Measurements from ENCODE around the gene RIPK4.
"Not testable (repeated sequence)": the region's sequence is repeated elsewhere in the genome, so short reads cannot be mapped to it uniquely, and the experiment has no call there.

Gene RIPK4

DNA sequence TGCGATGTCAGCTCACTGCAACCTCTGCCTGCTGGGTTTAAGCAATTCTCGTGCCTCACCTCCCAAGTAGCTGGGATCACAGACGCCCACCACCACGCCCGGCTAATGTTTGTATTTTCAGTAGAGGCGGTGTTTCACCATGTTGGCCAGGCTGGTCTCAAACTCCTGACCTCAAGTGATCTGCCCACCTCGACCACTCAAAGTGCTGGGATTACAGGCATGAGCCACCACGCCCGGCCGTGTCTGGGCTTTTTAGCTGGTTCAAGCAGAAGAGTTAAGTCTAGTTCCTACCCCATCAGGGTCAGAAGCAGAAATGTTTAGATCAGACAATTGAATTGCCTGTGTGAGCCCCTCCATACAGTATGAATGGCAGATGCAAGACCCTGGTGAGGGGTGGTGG, 27.7 kb upstream of the RIPK4 start:
- DNase-seq = no peak

DNA sequence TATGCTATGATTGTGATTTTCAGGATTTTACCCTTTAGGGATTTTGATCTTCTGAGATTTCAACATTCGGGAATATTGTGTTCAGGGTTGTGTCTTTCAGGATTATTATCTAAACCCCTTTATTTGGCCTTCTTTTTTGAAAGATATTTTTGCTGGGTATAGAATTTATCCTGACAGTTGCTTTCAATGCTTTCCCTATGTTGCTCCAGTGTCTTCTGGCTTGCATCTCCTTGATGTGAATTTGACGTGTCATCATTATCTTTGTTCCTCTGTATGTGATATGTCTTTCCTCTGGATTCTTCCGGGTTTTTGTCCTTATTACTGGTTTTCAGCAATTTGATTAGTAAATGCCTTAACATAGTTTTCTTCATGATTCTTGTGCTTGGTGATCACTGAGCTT, 25.9 kb upstream of the RIPK4 start:
- DNase-seq = no peak

DNA sequence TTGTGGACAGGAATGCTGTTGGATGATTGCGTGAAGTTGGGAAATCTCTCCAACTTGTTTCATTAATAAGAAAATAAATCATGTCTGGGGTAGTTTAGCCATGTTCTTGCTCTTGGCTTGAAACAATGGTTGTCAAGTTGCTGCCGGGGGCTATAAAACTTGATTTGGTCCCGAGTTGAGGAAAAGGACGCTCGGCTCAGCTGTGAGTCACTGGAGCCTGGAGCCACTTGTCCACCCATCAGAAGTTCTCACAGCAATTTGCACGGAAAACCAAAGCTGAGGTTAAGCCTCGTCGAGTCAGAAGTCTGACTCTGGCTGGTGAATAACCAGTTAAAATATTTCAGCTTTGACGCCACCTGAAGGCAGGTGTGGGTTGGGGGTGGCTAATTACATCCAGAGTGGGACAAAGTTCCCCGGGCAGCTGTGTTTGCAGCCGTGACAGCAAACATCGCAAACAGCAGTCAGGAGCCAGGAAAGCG, 19.7 kb upstream of the RIPK4 start:
- peak; percentile 87 for DNase-seq

DNA sequence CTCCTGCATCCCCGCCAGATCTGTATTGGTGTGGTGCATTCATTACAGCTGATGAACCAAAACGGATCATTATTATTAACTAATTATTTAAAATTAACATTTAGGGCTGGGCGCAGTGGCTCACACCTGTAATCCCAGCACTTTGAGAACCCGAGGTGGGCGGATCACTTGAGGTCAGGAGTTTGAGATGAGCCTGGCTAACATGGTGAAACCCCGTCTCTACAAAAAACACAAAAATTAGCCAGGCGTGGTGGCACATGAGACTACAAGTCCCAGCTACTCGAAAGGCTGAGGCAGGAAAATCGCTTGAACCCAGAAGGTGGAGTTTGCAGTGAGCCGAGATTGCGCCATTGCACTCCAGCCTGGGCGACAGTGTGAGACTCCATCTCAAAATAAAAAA, 18.4 kb upstream of the RIPK4 start:
- not testable (repeated sequence) for DNase-seq

DNA sequence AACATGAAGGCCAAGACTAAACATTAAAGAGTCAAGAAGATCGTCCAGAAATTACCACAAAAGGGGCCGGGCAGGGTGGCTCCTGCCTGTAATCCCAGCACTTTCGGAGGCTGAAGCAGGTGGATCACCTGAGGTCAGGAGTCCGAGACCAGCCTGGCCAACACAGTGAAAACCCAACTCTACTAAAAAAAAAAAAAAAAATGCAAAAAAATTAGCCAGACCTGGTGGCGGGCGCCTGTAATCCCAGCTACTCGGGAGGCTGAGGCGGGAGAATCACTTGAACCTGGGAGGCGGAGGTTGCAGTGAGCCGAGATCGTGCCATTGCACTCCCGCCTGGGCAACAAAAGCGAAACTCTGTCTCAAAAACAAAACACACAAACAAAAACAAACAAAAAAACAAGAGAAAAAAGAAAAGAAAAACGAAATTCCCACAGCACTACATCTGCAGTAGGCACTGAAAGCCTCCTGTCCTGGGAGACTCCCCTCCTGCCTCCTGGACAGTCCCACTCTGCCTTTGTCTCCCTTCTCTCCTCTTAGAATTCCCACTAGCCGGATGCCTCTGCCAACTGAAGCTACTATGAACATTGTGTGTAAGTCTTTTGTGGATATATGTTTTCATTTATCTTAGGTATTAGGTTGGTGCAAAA, 17.7 kb upstream of the RIPK4 start:
- no peak for DNase-seq

DNA sequence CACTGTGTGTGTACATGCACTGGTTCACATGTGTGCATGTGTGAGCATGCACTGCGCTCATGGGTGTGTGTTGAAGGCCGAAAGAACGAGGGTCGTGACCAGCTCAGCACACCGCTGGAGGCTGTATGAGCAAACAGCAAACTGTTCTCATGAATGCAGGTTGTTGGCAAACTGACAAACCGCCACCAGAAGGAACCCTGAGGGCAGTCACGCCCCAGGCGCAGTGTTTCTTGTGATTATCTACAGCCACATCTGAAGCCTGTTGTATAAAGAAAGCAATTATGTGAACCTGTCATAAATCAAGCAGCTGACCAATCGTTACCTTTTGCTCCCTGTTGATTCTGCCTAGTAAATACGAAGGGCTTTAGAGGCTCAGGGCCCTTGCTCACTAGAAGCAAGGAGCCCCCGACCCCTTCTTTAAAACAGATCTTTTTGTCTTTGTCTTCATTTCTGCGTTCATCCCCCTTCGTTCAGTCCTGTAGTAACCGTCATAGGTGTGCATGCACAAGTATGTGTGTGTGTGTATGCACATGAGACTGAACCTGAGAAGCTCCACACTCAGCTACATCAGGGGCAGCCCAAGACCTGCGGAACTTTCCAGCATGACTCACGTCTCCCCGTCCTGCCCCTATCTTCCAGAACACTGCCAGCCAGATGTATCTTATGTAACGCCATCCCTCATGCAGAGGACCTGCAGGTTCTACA, 16.8 kb upstream of the RIPK4 start:
- peak; percentile 94 for DNase-seq

DNA sequence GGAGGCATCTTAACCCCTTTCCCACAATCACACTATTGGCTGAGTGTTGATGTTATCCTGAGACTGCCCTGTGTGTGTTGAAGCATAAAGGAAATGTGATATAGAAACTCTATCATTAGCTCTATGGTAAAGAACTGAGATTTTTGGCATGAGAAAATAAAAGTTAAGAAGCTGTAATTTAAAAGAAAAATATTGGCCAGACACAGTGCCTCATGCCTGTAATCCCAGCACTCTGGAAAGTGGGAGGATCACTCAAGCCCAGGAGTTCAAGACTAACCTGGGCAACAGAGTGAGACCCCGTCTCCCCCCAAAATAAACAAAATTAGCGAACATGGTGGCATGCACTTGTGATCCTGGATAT, 14.2 kb upstream of the RIPK4 start:
- DNase-seq = no peak

DNA sequence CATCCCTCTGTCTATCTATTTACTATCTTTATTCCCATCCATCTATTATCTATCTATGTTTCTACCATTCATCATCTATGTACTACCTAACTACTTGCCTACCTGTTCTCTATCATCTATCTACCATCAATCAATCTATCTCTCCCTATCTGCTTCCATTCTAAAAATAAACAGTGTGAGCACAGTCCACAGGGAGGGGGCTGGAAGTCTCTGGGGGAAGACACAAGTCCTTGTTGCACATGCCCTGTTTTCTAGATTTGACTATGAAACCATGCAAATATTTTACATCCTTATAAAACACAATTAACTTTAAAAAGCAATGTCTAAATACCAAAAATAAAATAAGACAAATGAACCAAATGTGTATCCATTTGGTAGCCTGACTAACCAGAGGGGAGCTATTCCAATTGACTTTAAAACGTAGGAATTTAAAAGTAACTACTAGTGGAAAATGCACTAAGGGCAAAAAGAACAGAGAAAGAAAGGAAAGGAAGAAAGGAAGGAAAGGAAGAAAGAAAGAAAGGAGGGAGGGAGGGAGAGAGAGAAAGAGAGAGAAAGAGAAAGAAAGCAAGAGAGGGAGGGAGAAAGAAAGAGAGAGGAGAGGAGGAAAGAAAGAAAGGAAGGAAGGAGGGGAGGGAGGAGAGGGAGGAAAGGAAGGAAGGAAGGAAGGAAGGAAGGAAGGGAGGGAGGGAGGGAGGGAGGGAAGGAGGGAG, 13.6 kb upstream of the RIPK4 start:
- DNase-seq = no peak

DNA sequence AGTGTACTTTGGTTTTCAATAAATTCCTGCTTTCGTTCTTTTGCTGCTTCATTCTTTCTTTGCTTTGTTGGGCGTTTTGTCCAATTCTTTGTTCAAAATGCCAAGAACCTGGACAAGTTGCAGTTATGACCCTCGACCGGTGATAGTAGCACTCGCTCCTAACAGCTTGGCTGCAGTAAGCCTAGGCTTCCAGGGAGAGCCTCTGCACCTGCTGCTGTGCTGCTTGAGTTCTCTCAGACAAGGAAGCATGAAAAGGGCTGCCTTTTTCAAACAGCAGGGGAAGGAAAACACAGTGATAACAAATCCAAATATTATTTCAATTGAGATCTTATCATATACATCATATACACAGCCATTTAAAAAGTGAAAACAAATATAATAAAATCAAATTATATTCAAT, 12.8 kb upstream of the RIPK4 start:
- DNase-seq = peak; percentile 96

DNA sequence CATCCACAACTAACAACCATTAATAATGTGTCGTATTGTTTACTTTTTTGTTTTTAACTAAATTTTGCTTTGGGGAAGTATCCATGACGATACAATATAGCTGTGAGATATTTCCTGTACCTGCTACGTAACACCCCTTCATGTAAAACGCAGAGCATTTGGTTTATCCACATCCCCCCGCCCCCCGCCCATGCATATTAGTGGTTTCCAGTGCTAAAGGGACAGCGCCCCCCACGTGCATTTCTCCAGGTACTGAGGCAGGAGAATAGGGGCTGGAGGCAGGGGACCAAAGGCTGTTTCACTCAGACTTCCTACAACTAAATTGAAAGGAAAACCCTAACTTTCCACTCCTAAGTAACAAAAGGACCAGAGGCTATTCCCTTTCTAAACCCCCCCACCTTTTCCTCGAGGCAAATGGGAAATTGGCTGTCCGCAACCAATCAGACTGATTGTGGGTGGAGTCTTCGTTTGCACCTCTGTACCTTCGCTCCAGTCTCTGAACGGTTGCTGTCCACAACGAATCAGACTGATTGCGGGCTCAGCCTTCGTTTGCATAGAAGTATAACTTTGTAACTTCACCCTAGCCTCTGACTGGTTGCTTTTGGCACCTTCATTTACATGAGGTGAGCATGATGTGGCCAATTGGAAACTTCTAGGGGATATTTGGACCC, 12.2 kb upstream of the RIPK4 start:
- DNase-seq = peak; percentile 92

DNA sequence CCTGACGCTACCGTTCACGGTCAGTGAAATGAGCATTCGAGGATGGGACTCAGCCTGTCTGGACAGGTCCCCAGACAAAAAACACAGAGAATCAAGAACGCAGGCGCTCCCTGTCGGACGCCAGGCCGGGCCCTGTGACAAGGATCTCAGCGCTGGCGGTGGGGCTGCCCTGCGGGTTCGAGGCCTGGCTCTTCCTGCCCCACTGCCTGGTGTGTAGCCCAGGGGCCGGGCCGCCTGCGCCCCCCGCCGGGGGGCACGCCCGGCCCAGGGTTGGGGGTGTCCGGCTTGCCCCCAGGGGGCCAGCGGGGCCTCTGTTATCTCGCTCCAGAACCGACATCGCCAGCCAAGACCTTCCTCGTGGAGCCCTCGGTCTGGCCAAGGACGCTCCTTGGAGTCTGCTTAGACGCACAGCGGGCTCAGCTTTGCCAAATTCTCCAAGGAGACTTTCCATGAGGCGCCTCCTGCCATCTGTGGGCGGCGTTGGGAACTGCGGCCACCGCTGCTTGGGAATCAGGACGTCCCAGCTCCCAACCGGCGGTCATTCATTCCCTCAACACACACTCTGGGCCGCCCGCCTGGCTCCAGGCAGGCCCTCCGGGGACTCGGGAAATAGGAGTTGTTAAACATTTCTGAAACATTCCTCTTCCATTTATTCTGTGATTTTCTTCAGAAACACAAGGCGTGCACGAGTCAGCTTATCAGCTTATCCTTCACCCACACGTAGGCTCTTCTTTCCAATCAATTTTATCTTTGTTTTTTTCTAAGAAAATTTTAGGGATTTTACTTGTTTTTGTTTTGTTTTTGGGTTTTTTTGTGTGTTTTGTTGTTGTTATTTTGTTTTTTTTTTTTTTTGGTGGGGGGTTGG, 11.3 kb upstream of the RIPK4 start:
- peak; percentile 92 for DNase-seq

DNA sequence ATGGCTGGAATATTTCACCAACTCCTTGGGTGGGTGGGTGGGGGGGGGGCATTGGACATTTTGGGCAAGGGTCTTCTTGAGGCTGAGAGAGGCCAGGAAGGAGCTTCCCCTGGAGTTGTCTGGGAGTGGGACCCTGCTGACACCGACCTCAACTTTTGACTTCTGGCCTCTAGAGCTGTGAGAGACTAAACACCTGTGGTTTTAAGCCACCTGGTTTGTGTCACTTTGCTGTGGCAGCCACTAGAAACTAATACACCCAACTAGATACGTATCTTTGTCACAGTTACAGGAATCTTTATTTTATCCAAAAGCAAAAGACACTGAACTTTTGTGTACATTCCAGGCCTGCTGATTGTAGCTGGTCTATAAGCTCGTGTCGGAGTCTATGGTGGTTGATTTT, 9.9 kb upstream of the RIPK4 start:
- DNase-seq = no peak

DNA sequence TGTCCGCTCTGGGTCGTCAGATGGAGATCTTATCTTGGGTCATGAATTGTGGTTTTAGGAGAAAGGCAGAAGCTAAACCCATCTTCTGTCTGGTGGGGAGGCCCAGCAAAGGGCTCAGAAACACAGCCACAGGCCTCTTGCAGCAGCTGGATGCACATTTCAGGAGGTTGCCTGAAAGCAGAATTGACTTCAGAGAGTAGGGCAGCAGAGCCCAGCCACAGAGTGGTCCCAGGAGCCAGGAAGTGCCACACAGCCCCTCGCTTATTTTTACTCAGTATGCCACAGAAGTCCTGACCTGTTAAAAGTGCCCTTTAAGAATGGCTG, 8.3 kb upstream of the RIPK4 start:
- no peak for DNase-seq

DNA sequence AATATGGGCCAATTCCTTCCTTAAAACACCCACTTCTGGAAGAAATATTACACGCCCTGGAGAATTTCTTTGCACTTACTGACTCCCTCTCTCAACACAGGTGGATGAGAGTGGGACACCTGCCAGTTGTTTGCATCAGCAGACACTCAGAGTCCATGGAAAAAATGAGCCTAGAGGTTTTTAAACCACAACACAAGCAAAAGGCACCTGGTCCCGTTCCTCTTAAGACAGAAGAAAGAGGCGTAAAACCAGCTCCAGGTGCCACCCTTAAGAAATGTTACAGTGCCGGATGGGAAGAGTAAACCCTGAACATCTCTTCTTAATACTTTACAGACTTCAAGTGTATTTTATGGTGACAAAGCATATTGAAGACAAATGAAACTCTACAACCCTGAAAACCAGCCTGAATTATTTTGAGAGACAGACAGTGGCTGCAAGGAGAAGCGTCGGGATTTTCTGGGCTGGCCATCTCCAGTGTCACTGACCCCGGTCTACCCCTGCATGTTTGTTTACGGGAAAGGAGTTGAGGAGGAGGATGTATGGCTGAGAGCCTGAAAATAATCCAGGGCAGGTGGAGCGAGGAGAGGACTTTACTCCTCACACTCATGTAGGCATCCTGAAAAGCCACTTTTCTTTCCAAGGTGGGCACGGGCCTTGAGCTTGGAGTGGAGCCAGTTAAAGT, 7.8 kb upstream of the RIPK4 start:
- peak; percentile 98 for DNase-seq

DNA sequence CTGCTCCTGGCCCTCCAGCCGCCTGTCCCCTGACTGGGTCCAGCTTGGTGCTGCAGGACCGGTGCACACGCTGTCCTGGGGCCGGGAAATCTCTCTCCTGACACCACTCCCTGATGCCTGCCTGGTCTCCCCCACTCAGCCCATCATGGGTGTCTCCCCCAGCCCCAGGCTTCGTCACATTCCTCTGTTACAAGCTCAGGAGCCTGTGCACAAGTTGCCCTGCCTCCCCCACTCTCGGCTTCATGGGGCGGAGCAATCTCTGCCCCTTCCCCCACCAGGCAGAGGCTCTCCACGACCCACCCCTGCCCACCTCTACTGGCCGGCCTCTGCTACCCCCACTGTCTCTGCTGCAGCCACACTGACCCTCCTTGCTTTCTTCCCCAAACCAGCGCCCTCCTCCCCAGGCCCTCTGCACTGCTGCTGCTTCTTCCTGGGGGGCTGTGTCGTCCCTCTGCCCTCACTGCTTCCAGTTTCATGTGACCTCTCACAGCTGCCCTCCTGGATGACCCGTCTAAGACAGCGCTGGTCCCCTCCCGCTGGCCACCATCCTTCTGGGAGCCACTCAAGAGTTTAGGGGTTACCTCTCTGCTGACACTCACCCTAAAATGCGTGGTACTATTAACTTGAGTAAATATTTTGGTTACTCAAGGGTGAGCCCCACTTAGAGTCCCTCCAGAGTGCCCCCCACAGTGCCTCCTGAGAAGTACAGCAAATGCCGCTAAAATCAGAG, 5.7 kb upstream of the RIPK4 start:
- DNase-seq = no peak

DNA sequence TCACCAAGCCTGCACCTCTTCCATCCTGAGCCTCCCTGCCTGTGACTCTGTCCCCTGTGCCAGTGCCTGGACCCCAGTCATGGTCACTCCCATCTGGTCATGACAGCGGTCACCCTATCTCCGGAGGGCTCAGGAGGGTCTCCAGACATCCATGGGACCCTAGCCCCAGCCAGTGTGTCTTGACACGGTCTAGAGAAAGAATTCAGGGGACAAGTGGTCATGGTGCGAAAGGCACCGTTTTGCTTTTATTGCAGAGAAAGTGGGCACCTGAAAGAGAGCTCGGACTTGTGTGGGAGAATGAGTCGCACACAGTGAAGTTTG, 4.7 kb upstream of the RIPK4 start:
- no peak for DNase-seq

DNA sequence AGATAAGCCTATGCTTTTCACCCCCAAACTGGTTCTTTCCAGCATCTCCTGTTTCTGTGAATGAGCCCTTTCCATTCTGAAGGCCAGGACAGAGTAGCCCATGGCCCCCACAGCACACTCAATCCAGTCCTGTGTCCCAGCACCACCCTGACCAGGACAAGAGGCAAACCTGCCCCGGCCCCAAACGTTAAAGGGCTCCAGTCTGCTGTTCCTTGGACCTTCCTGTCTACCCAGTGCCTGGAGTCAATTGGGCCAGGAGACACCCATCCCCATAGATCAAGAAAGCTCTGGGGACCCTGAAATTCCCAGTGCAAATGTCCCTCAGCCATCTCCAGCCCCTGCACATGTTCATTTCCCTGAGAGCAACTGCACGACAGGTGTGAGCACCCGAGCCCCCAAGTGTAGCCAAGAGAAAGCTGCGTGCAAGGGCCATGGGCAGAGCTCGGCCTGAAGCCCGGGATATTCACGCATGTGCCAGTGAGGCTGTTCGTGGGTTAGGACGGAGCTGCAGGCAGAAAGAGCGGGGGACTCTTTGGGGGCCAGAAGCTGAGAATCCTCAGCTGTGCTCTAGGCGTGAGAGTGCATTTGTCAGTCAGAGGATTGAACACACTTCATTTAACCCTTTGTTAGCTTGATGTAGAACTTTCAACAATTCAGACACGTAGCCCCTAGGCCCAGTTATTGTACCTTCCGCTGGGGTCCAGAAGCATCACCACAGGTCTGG, 4.2 kb upstream of the RIPK4 start:
- no peak for DNase-seq

DNA sequence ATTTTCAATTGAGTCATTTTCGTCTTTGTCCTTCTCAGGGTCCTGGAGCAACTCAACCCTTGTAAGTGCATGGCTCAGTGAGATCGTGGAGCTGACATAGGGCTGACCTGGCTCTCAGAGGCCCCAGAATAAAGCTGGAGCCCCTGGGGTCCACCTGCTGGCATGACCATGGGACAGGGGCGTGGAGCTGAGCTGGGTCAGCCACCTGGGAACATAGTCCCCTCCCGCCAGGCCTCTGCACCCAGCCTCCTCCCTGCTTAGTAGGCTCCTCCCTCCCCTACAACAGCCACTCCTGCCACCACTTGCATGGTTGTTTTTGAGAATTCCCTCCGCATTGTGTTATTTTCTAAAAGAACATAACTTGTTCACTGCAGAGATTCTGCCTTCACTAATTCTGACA, 3.1 kb upstream of the RIPK4 start:
- no peak for DNase-seq

DNA sequence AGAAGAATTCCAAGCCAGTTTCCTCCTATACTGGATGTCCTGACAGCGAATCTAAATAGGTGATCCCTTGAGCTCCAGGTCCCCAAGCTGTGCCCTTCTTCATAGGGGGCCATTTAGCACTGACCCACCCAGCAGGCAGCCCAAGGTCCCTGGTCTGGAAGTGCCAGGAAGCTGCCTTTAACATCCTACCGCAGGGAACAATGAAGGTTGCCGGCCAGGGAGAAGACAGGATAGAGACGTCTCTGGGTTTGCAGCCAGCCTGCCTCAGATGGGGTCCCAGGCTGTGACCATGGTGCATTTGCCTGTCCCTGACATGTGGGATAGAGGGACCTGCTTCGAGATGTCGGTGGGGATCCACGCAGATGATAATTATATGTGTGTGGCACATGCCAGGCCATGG, 2.7 kb upstream of the RIPK4 start:
- DNase-seq = no peak

DNA sequence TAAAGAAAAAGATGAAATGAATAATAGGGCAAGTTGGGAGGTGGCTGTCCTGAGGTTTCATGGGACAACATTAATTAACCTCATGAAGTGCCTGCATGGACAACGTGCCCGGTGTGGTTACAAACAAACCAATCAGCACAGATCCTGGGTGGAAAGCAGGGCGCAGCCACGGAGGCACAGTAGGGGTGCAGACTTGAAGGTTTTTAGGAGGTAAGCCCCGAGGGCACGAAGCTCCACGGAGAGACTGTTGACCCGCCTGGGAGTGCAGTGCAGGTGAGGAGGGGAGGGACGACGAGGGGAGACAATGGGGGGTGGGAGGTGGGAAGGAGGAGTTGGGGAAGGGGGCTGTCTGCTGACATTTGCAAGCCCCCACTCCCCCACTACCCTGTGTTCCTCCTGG, 2.3 kb upstream of the RIPK4 start:
- no peak for DNase-seq

DNA sequence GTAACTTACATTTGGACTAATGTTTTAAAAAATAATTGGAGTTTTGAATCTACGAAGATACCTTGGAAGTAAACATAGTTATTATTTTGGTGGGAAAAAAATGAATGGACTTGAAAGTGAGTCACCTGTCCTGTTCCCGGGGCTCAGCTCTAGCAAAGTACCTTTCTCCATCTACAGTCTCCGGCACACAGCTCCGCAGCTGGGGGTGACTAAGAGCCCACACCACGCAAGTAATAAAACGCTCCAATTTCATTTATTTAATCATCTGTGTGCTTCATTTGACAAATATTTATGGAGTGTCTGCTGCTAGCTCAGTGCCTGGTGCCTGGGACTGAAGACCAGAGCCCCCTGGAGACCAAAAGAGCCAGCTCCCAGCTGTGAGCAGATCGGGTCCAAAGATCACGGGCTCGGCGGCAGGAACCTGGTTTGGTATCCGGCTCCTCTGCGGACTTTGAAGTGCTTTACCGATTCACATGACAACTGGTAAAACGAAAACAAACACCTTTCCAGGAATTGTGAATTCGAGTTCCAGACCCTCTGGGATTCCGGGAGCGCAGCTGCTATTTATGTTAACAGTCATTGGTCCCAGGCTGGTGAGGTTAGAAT, 1.7 kb upstream of the RIPK4 start:
- DNase-seq = peak; percentile 77

All from DMS79 treated with DMSO at 0.1 percent for 48 hours (cell line).